Psoas muscle (tissue), 8 donors: ENCODE measurements around the gene FABP6. TPM values are rescaled to one million over a fixed set of nuclear protein-coding genes. Genes with fewer than 3 reads are reported as not detected.

Source experiments
- ATAC-seq, 4 donors: fragments of 200-7000 bp; cut with Tn5 transposase; one replicate each; pipeline ENCODE4 v1.9.1; 2020; ENCODE audit warnings: moderate library complexity in 3 of 4, mild to moderate bottlenecking in 2 of 4
- DNase-seq, 2 donors: peaks; one replicate each; pipeline ENCODE4 v3.0.0-alpha.2; 2020
- H3K27ac ChIP-seq: fragments of 200-600 bp; one replicate; pipeline ENCODE4 v1.8.0; 2022
- H3K27me3 ChIP-seq, 3 donors: fragments of 200-600 bp in 1 of 3; one replicate each; pipeline versions ENCODE4 v1.6.1 to v1.8.0; 2013 to 2022; ENCODE audit warnings: low read length in 2 of 3, mild to moderate bottlenecking in 2 of 3, moderate library complexity in 1 of 3; ENCODE audit not compliant: insufficient read depth in 3 of 3
- H3K36me3 ChIP-seq, 2 donors: fragments of 200-600 bp in 1 of 2; one replicate each; pipeline versions ENCODE4 v1.6.1 to v1.8.0; 2013 to 2022; ENCODE audit warnings: low read depth in 1 of 2, mild to moderate bottlenecking in 1 of 2, moderate library complexity in 1 of 2; ENCODE audit not compliant: insufficient read depth in 1 of 2
- H3K4me1 ChIP-seq: fragments of 200-600 bp; one replicate; pipeline ENCODE4 v1.8.0; 2022
- H3K4me3 ChIP-seq: fragments of 200-600 bp; one replicate; pipeline ENCODE4 v1.8.0; 2022; ENCODE audit warnings: mild to moderate bottlenecking
- H3K9me3 ChIP-seq: fragments of 200-600 bp; one replicate; pipeline ENCODE4 v1.8.0; 2022
- WGBS, 3 donors: extraction: QIAGEN DNeasy Blood & Tissue Kit; methylation state at CpG; one replicate each; pipeline versions ENCODE4 v1.1.6 to v1.1.7; 2013; 5-methylcytosine and 5-hydroxymethylcytosine counted together
- intact Hi-C, 2 donors: fragments of 100-400 bp; cut with DNase I; formaldehyde crosslinking; loops; one replicate each; pipeline versions ENCODE4 v1.11.0 to v1.14.2; 2022
- polyA plus RNA-seq, 3 donors: library from polyadenylated mRNA; stranded (reverse); fragments of 200-250 nt; gene quantifications; one replicate each; pipeline ENCODE4 v1.2.3, GENCODE V29; 2013
- total RNA-seq, 4 donors: library from RNA; stranded (reverse); fragmentation: NEBNext Ultra II Directional in 2 of 4; extraction: Animal tissue kit (Norgen Biotek cat#: 25700) in 2 of 4; gene quantifications; one replicate each; pipeline versions ENCODE4 v1.2.1 to v1.2.4, GENCODE V29; 2021 to 2023
- TF ChIP-seq, protein P1 (sequence below): fragments of 200-600 bp; IDR thresholded peaks from one replicate; pipeline ENCODE4 v1.8.0; 2022; ENCODE audit warnings: antibody characterized with exemption
- donor health status: healthy with polysubstance abuse.
- donor health status: DM: no; HTN: no; CAD: no; lungs with moderate emphysema.
- donor health status: Bipolar disorder and iron deficiency.
- donor health status: healthy.
- donor health status: DM: yes; HTN: yes; CAD: no.
- donor health status: DM: no; HTN: no; CAD: no.
- donor health status: DM: no; HTN: no; CAD: no.
- donor health status: DM: yes; HTN: yes; CAD: no.

Gene FABP6
- total and polyA plus RNA-seq, 7 donors: 0.05 to 0.64 TPM; not detected in 5

DNA sequence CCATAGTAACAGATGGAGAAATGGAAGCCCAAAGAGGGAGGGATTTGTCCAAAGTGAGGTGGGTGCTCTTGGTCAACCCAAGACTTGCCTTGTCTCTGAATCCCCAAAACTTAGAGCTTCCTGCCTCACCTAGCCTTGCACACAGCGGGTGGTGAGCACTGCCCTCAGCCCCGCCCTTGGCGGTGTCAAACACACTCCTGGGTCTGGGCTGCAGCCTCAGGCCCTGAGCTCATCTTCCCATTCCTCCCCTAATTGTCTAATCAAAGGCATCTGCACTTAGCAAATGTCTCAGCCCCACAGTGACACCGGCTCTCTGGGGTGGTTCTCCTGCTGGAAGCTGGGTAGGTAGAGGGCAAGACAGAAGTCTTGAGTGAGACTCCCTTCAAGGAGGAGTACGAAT lies 20.9 kb downstream of the FABP6 start:
- no peaks in the 10 kb centered on the region for H3K36me3 ChIP-seq
- DNase-seq: no peak
- H3K4me3 ChIP-seq: no peak overlapping the region
- no peaks in the 10 kb centered on the region for H3K27me3 ChIP-seq
- WGBS, 3 donors: 94 to 96% (median 94%) methylated on average over 5 of the region's 5 CpGs
- intact Hi-C loops: no loop called here
- H3K4me1 ChIP-seq: no peaks in the 10 kb centered on the region
- no peak overlapping the region for H3K27ac ChIP-seq
- TF ChIP-seq, protein P1, sequence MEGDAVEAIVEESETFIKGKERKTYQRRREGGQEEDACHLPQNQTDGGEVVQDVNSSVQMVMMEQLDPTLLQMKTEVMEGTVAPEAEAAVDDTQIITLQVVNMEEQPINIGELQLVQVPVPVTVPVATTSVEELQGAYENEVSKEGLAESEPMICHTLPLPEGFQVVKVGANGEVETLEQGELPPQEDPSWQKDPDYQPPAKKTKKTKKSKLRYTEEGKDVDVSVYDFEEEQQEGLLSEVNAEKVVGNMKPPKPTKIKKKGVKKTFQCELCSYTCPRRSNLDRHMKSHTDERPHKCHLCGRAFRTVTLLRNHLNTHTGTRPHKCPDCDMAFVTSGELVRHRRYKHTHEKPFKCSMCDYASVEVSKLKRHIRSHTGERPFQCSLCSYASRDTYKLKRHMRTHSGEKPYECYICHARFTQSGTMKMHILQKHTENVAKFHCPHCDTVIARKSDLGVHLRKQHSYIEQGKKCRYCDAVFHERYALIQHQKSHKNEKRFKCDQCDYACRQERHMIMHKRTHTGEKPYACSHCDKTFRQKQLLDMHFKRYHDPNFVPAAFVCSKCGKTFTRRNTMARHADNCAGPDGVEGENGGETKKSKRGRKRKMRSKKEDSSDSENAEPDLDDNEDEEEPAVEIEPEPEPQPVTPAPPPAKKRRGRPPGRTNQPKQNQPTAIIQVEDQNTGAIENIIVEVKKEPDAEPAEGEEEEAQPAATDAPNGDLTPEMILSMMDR: no peak
- H3K9me3 ChIP-seq: no peaks in the 10 kb centered on the region
- no peak for ATAC-seq

DNA sequence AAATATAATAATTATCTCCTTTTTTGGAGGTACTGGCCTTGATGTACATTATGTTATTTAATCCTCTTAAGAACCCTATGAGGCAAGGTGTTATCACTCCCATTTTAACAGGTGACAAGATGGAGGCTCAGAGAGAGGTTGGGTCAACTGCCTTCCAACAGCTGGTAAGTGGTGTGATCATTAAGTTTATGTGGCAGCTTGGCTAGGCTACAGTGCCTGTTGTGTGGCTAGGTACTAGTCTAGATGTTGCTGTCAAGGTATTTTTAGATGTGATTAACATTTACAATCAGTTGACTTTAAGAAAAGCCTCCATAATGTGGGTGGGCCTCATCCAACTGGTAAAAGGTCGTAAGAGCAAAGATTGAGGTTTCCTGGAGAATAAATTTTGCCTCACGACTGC lies 21.5 kb downstream of the FABP6 start:
- Histone ChIP-seq H3K9me3 (no peaks in the 10 kb centered on the region), H3K4me3 (no peak overlapping the region), H3K36me3 (no peaks in the 10 kb centered on the region), H3K27me3 (no peaks in the 10 kb centered on the region), H3K27ac (no peak overlapping the region), H3K4me1 (no peaks in the 10 kb centered on the region)
- TF ChIP-seq, protein P1: no peak
- intact Hi-C loops: no loop called here
- WGBS, 3 donors: 65 to 83% (median 80%) methylated on average over 2 of the region's 2 CpGs
- ATAC-seq: no peak
- DNase-seq: no peak

DNA sequence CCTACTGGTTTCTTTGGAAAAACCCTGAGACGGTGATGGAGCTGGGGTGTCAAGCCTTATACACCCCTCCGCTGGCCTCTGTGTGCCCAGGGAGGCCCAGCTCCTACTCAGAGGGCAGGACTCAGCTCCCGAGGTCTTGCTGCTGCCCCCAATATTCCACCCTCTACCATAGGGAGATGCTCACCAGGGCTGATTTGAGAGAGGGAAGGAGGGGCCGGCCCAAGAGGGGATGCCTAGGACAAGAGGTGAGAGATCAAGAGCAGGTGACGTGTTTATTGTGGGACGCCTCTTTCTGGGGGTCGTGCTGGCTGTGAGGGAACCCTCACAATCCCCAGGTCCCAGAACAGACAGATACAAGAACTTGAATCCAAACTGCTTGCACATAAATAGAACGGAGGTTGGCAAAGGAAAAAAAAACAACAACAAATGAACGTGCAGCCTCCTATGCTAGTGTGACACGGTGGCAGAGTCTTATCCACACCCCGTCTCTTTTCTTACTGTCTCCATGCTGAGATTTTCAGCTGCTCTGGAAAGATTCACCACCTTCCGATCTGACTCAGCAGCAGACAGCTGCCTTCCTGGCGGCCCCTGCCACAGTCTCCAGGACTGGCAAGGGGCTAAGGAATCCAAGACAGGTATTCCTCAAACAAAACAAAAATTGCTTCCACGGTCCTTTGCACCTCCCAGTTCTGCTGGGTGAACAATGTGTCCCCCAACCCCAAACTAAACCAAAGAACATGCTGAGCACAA lies 22.3 kb downstream of the FABP6 start:
- Histone ChIP-seq H3K27me3 (no peaks in the 10 kb centered on the region), H3K36me3 (no peaks in the 10 kb centered on the region), H3K4me3 (no peak overlapping the region), H3K27ac (no peak overlapping the region), H3K4me1 (no peaks in the 10 kb centered on the region), H3K9me3 (no peaks in the 10 kb centered on the region)
- 80 to 83% (median 83%) methylated on average over 14 of the region's 14 CpGs for WGBS, 3 donors
- intact Hi-C loops: no loop called here
- TF ChIP-seq, protein P1: no peak
- DNase-seq (no peak), ATAC-seq (no peak)

DNA sequence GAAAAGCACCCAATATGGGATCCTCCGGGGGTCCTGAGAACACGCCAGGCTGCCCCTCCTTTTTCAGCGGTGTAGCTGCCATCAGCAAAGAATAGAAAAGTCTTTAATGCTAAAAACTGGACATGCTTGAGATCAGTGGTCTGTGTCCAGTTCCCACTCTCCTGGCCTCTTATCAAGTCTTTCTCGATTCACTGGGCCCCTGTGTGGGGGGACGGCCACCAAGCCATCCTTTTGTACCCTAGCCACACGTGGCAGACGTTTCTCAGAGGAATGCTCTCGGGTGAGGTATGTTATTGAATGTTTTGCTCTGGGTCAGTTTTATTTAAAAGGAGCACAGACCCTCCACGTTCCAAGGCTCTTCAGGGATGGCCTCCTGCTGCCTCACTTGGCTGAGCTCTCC lies 23.6 kb downstream of the FABP6 start:
- intact Hi-C loops: no loop called here
- Histone ChIP-seq H3K36me3 (no peaks in the 10 kb centered on the region), H3K27me3 (no peaks in the 10 kb centered on the region), H3K9me3 (no peaks in the 10 kb centered on the region), H3K4me1 (no peaks in the 10 kb centered on the region), H3K4me3 (no peak overlapping the region), H3K27ac (no peak overlapping the region)
- no peak for DNase-seq
- TF ChIP-seq, protein P1: no peak
- no peak for ATAC-seq
- WGBS, 3 donors: 91 to 94% (median 93%) methylated on average over 9 of the region's 9 CpGs

DNA sequence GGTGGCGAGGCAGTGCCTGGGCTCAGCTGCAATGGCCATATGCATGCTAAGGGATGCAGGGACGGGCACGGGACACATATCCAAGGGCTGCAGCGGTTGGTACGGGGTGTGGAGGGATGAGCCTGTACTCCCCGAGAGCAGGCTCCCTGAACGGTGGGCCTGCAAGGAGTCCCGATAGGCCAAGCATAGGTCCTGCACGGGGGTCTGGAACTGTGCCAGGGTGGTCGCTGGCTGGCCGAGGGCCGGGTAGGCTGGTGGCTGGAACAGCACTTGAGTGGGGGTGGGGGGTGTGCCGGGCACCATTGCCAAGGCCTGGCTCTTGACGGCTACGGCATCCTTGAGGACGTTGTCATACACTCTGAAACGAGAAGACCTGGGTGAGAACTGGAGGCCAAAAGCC lies 24.1 kb downstream of the FABP6 start:
- WGBS, 3 donors: 83 to 89% (median 83%) methylated on average over 17 of the region's 17 CpGs
- no peaks in the 10 kb centered on the region for H3K27me3 ChIP-seq
- H3K9me3 ChIP-seq: no peaks in the 10 kb centered on the region
- intact Hi-C loops: no loop called here
- TF ChIP-seq, protein P1: no peak
- no peak overlapping the region for H3K27ac ChIP-seq
- ATAC-seq (peak in 1 of 4 donors; percentile 25), DNase-seq (no peak)
- H3K4me1 ChIP-seq: no peaks in the 10 kb centered on the region
- no peak overlapping the region for H3K4me3 ChIP-seq
- no peaks in the 10 kb centered on the region for H3K36me3 ChIP-seq
